GM12874 (cell line): ENCODE measurements around the gene HTR3E.
A peak's percentile ranks its signal among the peaks of the same experiment; 100 is the strongest.

Source experiments
- CTCF ChIP-seq: IDR thresholded peaks from 2 replicates; pipeline ENCODE4 v1.5.1; 2011; ENCODE audit warnings: low read depth, mild to moderate bottlenecking, control low read depth, low read length, moderate library complexity; ENCODE audit not compliant: insufficient read depth

The HTR3E gene

GRCh38 chr3:184135911-184136260 lies 39.0 kb downstream of the HTR3E start:
- no peak for TF ChIP-seq CTCF

DNA sequence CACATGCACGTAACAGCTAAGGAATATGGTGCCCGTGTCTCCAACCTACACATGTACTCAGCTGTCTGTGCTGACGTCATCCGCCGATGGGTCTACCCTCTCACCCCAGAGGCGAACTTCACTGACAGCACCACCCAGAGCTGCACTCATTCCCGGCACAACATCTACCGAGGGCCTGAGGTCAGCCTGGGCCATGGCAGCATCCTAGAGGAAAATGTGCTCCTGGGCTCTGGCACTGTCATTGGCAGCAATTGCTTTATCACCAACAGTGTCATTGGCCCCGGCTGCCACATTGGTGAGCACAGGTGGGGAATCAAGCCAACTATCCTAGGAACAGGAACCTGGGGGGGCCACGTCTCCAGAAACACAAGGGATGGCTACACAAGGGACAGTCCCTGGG lies 43.6 kb downstream of the HTR3E start:
- no peak for TF ChIP-seq CTCF

DNA sequence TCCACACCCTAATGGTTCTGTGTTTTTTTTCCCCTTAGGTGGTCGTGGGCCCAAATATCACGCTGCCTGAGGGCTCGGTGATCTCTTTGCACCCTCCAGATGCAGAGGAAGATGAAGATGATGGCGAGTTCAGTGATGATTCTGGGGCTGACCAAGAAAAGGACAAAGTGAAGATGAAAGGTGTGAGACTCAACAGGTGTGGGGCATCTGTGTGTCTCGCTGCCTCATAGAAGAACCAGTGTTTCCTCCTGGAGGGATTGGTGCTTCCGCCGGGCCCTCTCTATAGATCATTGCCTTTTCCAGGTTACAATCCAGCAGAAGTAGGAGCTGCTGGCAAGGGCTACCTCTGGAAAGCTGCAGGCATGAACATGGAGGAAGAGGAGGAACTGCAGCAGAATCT lies 45.3 kb downstream of the HTR3E start:
- no peak for TF ChIP-seq CTCF

GRCh38 chr3:184143327-184143726 lies 46.5 kb downstream of the HTR3E start:
- no peak for TF ChIP-seq CTCF

DNA sequence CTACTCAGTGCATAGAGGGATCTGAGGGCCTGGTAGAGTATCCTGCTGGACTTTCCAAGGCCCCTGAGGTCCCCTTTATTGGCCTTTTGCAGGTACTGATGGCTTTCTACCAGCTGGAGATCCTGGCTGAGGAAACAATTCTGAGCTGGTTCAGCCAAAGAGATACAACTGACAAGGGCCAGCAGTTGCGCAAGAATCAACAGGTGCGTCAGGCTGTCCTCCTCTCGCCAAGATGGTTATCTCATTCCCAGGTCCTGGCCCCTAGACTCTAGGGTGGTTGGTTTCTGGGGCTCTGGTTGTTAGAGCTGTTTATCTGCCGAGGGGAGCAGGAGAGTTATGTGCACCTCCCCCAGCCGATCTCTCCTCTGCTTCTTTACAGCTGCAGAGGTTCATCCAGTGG lies 47.6 kb downstream of the HTR3E start:
- TF ChIP-seq CTCF, result no peak

GRCh38 chr3:184145111-184145524 lies 48.3 kb downstream of the HTR3E start:
- TF ChIP-seq CTCF, result peak; percentile 31; the same call in 1 of the 2 replicates

GRCh38 chr3:184145751-184146270 lies 48.9 kb downstream of the HTR3E start:
- no peak for TF ChIP-seq CTCF

DNA sequence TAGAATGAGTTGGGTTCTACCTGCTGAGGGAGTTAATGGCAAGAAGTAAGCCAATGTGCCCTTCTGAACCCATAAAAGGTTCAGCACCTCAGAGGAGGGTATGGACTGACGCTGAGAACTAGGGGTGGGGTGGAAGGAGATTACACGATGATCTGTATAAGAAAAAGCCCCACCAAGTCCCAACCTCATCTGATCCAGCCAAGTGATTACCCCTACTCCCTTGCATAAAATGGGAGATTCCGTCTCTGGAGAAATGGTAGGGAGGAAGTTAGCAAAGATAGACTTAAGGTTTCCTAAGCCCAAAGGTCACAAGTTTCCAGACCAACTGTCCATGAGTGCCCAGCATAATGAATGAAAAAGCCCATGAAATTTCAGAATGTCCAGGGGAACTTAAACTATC lies 51.2 kb downstream of the HTR3E start:
- no peak for TF ChIP-seq CTCF
